ENCODE results near the gene PLEKHJ1.

DNA sequence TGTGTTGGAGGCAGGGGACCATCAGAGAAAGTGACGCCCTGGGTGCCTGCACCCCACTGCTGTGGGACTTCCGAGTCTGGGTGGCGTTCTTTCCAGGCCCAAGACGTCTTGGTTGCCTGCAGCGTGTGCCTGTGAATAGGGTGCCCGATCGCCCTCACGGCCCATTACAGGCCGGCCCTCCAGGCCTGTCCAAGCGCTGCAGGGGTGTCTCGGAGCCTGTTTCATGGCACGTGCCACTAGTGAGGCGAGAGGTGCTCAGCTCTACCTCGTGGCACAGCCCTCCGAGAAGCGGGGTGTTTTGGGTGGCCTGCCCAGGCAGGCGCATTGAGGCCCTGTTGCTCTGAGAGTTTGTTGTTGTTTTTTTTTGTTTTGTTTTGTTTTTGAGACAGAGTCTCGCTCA is 42.3 kb downstream of the PLEKHJ1 start:
- TF ChIP-seq, protein P1, sequence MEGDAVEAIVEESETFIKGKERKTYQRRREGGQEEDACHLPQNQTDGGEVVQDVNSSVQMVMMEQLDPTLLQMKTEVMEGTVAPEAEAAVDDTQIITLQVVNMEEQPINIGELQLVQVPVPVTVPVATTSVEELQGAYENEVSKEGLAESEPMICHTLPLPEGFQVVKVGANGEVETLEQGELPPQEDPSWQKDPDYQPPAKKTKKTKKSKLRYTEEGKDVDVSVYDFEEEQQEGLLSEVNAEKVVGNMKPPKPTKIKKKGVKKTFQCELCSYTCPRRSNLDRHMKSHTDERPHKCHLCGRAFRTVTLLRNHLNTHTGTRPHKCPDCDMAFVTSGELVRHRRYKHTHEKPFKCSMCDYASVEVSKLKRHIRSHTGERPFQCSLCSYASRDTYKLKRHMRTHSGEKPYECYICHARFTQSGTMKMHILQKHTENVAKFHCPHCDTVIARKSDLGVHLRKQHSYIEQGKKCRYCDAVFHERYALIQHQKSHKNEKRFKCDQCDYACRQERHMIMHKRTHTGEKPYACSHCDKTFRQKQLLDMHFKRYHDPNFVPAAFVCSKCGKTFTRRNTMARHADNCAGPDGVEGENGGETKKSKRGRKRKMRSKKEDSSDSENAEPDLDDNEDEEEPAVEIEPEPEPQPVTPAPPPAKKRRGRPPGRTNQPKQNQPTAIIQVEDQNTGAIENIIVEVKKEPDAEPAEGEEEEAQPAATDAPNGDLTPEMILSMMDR (IDR thresholded peaks at IDR 0.05; ENCODE audit: insufficient read depth, low read depth, low read length) = no peak
- no peak for TF ChIP-seq EZH2 (IDR thresholded peaks at IDR 0.05; ENCODE audit: insufficient read depth, low read length)

Data from astrocyte (in vitro differentiated cells and primary cell).